HepG2 (cell line): ENCODE measurements around the gene AMBRA1. TPM values are rescaled to one million over a fixed set of nuclear protein-coding genes. Genes with fewer than 3 reads are reported as not detected.
A peak's percentile ranks its signal among the peaks of the same experiment; 100 is the strongest.

ENCODE experiments used
- ATF1 ChIP-seq: IDR thresholded peaks from 2 replicates; pipeline ENCODE4 v1.6.1; 2016; ENCODE audit warnings: mild to moderate bottlenecking, control low read depth
- ATF7-NPFF ChIP-seq: sonication (generic); formaldehyde crosslinking; IDR thresholded peaks from 2 replicates; pipeline ENCODE4 v1.8.1; 2023; ENCODE audit warnings: mild to moderate bottlenecking, low read depth, missing genetic modification reagents, moderate library complexity
- CENPBD1 ChIP-seq: sonication (generic); formaldehyde crosslinking; IDR thresholded peaks from 2 replicates; pipeline ENCODE4 v1.8.0; 2022; ENCODE audit warnings: missing genetic modification reagents, low read depth, mild to moderate bottlenecking, borderline replicate concordance
- ELF3 ChIP-seq: IDR thresholded peaks from 2 replicates; pipeline ENCODE4 v1.6.1; 2016; ENCODE audit warnings: missing genetic modification reagents, missing compliant biosample characterization
- EZH2 ChIP-seq: conservative IDR thresholded peaks from 2 replicates; pipeline ENCODE4 v1.6.1; 2012; ENCODE audit warnings: mild to moderate bottlenecking, low read depth, low read length, moderate library complexity
- HMG20A ChIP-seq: IDR thresholded peaks from 2 replicates; pipeline ENCODE4 v1.6.1; 2016; ENCODE audit warnings: borderline replicate concordance
- KAT2B ChIP-seq: fragments of 150-350 bp; IDR thresholded peaks from 2 replicates; pipeline ENCODE4 v1.6.1; 2014; ENCODE audit warnings: low read depth, low read length, borderline replicate concordance
- NFE2L2 ChIP-seq: fragments of 150-350 bp; IDR thresholded peaks from 2 replicates; pipeline ENCODE4 v1.6.1; 2014; ENCODE audit warnings: low read length
- SRSF9 ChIP-seq: fragments of 200-400 bp; formaldehyde crosslinking; IDR thresholded peaks from 2 replicates; pipeline ENCODE4 v1.6.1; 2018; ENCODE audit warnings: borderline replicate concordance, mild to moderate bottlenecking, low read depth, low read length; ENCODE audit not compliant: insufficient read depth, poor library complexity, severe bottlenecking
- TBX2 ChIP-seq: sonication (generic); formaldehyde crosslinking; IDR thresholded peaks from 2 replicates; pipeline ENCODE4 v1.5.0; 2020; ENCODE audit warnings: missing genetic modification reagents, mild to moderate bottlenecking, borderline replicate concordance
- TGIF2 ChIP-seq: IDR thresholded peaks from 2 replicates; pipeline ENCODE4 v1.6.1; 2016; ENCODE audit warnings: control low read depth, missing compliant biosample characterization
- ZBED4 ChIP-seq: sonication (generic); formaldehyde crosslinking; IDR thresholded peaks from 2 replicates; pipeline ENCODE4 v1.4.0; 2020; ENCODE audit warnings: missing genetic modification reagents, borderline replicate concordance
- ZBTB1 ChIP-seq: sonication (generic); formaldehyde crosslinking; IDR thresholded peaks from 2 replicates; pipeline ENCODE4 v1.4.0; 2020; ENCODE audit warnings: missing genetic modification reagents, borderline replicate concordance
- ZNF138 ChIP-seq: sonication (generic); formaldehyde crosslinking; IDR thresholded peaks from 2 replicates; pipeline ENCODE4 v1.5.0; 2020; ENCODE audit warnings: mild to moderate bottlenecking, low read depth, missing genetic modification reagents
- ZNF362 ChIP-seq: sonication (generic); formaldehyde crosslinking; IDR thresholded peaks from 2 replicates; pipeline ENCODE4 v1.4.0; 2020; ENCODE audit warnings: missing genetic modification reagents, mild to moderate bottlenecking, borderline replicate concordance
- ZNF562 ChIP-seq: sonication (generic); formaldehyde crosslinking; IDR thresholded peaks from 2 replicates; pipeline ENCODE4 v1.8.0; 2022; ENCODE audit warnings: missing genetic modification reagents, borderline replicate concordance
- ZNF569 ChIP-seq: sonication (generic); formaldehyde crosslinking; IDR thresholded peaks from 2 replicates; pipeline ENCODE4 v1.5.0; 2020; ENCODE audit warnings: mild to moderate bottlenecking, missing genetic modification reagents, moderate library complexity, borderline replicate concordance
- ZNF678 ChIP-seq: sonication (generic); formaldehyde crosslinking; IDR thresholded peaks from 2 replicates; pipeline ENCODE4 v1.4.0; 2020; ENCODE audit warnings: mild to moderate bottlenecking, missing genetic modification reagents
- ZNF709 ChIP-seq: sonication (generic); formaldehyde crosslinking; IDR thresholded peaks from 2 replicates; pipeline ENCODE4 v1.5.0; 2020; ENCODE audit warnings: mild to moderate bottlenecking, missing genetic modification reagents
- ZNF724P ChIP-seq: sonication (generic); formaldehyde crosslinking; IDR thresholded peaks from 2 replicates; pipeline ENCODE4 v1.8.0; 2022; ENCODE audit warnings: missing genetic modification reagents, borderline replicate concordance
- ZNF749 ChIP-seq: sonication (generic); formaldehyde crosslinking; IDR thresholded peaks from 2 replicates; pipeline ENCODE4 v1.8.0; 2022; ENCODE audit warnings: mild to moderate bottlenecking, missing genetic modification reagents, moderate library complexity, borderline replicate concordance
- polyA plus RNA-seq, 8 experiments: library from polyadenylated mRNA; depleted of rRNA in 3 of 8; stranded (reverse) in 7 of 8; unstranded in 1 of 8; fragments of >200 nt; fragmentation: Illumina TruSeq in 4 of 8; extraction: Trizol in 4 of 8; gene quantifications; 2 replicates each; pipeline versions ENCODE4 v1.2.1 to v1.2.3, GENCODE V29; 2011 to 2016; ENCODE audit warnings: low read depth in 4 of 8, missing spikeins in 1 of 8, mixed read lengths in 1 of 8; ENCODE audit not compliant: insufficient read depth in 1 of 8
- total RNA-seq, 5 experiments: library from RNA; depleted of rRNA; stranded (reverse); fragments of >200 nt; fragmentation: Illumina TruSeq; extraction: Trizol; gene quantifications; 2 replicates each; pipeline ENCODE4 v1.2.3, GENCODE V29; 2016; ENCODE audit warnings: low read depth in 1 of 5
- TF ChIP-seq, protein P1 (sequence below): sonication (generic); formaldehyde crosslinking; IDR thresholded peaks from 2 replicates; pipeline ENCODE4 v1.5.0; 2020; ENCODE audit warnings: missing genetic modification reagents, mild to moderate bottlenecking, borderline replicate concordance
- TF ChIP-seq, protein P2 (sequence below): sonication (generic); formaldehyde crosslinking; IDR thresholded peaks from 2 replicates; pipeline ENCODE4 v1.5.0; 2020; ENCODE audit warnings: mild to moderate bottlenecking, missing genetic modification reagents

Gene AMBRA1
- total and polyA plus RNA-seq, 2 of the 13 experiments (the other 11 are each of a cell fraction or from before 2014, with no cell fraction given) = 15.7 to 26.0 TPM

DNA sequence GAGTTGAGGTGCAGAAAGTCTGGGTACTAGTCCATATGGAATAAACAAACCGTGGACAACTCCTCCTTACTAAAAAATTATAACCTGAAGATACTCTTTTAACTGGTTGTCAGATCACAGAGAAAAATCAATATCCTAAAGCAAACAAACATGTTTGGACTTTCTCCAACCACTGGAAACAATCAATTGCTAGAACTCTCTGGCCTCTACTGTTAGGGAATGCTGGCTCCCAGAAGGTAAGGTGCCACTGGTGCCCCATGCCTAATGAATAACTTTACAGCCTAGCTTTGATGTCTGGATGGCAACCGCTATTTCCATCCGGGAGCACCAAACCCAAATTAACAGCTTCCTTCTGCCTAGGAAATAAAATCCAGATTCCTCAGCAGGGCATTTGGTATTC lies 74.5 kb downstream of the AMBRA1 start (continued):
- TF ChIP-seq, protein P1, sequence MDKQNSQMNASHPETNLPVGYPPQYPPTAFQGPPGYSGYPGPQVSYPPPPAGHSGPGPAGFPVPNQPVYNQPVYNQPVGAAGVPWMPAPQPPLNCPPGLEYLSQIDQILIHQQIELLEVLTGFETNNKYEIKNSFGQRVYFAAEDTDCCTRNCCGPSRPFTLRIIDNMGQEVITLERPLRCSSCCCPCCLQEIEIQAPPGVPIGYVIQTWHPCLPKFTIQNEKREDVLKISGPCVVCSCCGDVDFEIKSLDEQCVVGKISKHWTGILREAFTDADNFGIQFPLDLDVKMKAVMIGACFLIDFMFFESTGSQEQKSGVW = no peak
- TF ChIP-seq ZNF138 (no peak), NFE2L2 (no peak), ZNF724P (CRISPR knock-in tag) (no peak), ELF3 (CRISPR knock-in tag) (peak; percentile 44; the same call in 1 of the 2 replicates), KAT2B (peak; percentile 96), ZNF678 (CRISPR knock-in tag) (no peak), ATF7-NPFF (no peak), TBX2 (CRISPR knock-in tag) (0 out of 2 replicates have a peak, but pooled peaks have one; percentile 45), ZBTB1 (CRISPR knock-in tag) (no peak), ZNF562 (CRISPR knock-in tag) (no peak), ZNF362 (CRISPR knock-in tag) (no peak), ZBED4 (no peak), ZNF749 (no peak), HMG20A (0 out of 2 replicates have a peak, but pooled peaks have one; percentile 16), ZNF569 (CRISPR knock-in tag) (no peak), EZH2 (no peak), ZNF709 (CRISPR knock-in tag) (no peak), SRSF9 (no peak), CENPBD1 (CRISPR knock-in tag) (no peak), TGIF2 (CRISPR knock-in tag) (no peak), ATF1 (no peak)
- TF ChIP-seq, protein P2, sequence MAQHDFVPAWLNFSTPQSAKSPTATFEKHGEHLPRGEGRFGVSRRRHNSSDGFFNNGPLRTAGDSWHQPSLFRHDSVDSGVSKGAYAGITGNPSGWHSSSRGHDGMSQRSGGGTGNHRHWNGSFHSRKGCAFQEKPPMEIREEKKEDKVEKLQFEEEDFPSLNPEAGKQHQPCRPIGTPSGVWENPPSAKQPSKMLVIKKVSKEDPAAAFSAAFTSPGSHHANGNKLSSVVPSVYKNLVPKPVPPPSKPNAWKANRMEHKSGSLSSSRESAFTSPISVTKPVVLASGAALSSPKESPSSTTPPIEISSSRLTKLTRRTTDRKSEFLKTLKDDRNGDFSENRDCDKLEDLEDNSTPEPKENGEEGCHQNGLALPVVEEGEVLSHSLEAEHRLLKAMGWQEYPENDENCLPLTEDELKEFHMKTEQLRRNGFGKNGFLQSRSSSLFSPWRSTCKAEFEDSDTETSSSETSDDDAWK = no peak
